DND-41 (cell line): ENCODE results near the gene CHST12.

Experiments used
- CTCF ChIP-seq: IDR thresholded peaks from 2 replicates; pipeline ENCODE4 v1.5.1; 2012; ENCODE audit warnings: borderline replicate concordance, low read length, moderate library complexity, mild to moderate bottlenecking; ENCODE audit not compliant: poor library complexity, severe bottlenecking; ENCODE audit errors: extremely low read depth
- EZH2 ChIP-seq: IDR thresholded peaks from 3 replicates; pipeline ENCODE4 v1.6.1; 2012; ENCODE audit warnings: borderline replicate concordance, low read depth, mild to moderate bottlenecking, moderate library complexity, low read length, inconsistent platforms; ENCODE audit not compliant: severe bottlenecking

DNA sequence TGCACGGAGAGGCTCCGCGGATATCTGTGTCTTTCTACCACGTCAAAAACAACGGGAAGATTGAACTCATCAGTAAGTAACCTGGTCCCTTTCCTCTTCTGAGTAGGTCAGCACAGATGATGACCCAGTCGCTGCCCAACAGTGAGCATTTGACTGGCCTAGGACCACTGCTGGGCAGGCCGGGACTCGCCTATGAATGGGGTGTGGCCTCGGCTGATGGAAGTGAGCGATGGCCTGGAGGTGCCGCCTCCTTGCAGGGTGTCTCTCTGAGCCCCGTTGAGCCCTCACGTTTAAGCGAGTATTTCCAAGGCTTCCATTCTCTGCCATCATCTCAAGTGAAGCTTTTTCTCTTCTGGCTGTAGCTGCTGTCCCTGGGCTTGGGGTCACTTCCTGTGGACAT, 30.7 kb upstream of the CHST12 start:
- no peak for TF ChIP-seq CTCF
- no peak for TF ChIP-seq EZH2
